ENCODE measurements around the gene FAM240B.

DNA sequence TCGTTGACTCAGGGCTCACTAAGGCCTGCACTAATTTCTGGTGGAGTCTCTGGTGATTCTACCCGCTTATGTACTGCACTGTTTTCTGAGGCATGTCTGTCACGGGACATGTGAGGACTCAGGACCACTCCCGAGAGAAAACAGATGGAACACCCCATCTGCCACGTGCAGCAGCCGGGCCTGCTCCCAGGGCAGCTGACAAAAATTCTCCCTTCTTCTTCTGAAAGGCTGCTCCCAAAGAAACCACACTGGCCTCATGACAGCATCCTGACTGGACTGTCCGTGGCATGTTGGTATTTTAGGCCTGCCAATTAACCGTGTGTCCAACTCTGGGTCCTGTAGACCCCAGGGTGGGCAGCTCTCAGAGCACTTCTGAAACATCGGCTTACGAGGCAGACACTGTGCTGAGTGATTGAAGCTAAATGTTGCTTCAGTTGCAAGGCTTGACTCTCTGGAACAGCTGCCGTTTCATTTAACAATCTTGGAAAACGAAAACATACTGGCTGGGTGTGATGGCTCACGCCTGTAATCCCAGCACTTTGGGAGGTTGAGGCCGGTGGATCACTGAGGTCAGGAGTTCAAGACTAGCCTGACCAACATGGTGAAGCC, 39.0 kb downstream of the FAM240B start:
- TF ChIP-seq, protein P1, sequence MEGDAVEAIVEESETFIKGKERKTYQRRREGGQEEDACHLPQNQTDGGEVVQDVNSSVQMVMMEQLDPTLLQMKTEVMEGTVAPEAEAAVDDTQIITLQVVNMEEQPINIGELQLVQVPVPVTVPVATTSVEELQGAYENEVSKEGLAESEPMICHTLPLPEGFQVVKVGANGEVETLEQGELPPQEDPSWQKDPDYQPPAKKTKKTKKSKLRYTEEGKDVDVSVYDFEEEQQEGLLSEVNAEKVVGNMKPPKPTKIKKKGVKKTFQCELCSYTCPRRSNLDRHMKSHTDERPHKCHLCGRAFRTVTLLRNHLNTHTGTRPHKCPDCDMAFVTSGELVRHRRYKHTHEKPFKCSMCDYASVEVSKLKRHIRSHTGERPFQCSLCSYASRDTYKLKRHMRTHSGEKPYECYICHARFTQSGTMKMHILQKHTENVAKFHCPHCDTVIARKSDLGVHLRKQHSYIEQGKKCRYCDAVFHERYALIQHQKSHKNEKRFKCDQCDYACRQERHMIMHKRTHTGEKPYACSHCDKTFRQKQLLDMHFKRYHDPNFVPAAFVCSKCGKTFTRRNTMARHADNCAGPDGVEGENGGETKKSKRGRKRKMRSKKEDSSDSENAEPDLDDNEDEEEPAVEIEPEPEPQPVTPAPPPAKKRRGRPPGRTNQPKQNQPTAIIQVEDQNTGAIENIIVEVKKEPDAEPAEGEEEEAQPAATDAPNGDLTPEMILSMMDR (conservative IDR thresholded peaks at IDR 0.05; ENCODE audit: low read depth, low read length): no peak
- TF ChIP-seq POLR2A (IDR thresholded peaks at IDR 0.05; ENCODE audit: low read depth, low read length) (no peak), RFX5 (IDR thresholded peaks at IDR 0.05; ENCODE audit: low read depth, low read length) (no peak), NFE2L2 (IDR thresholded peaks at IDR 0.05; ENCODE audit: low read depth, low read length) (no peak), CEBPB (IDR thresholded peaks at IDR 0.05; ENCODE audit: low read depth, low read length) (no peak), SMC3 (IDR thresholded peaks at IDR 0.05; ENCODE audit: low read depth, low read length) (no peak), MAZ (IDR thresholded peaks at IDR 0.05; ENCODE audit: borderline replicate concordance, low read depth, low read length) (no peak), MAFK (IDR thresholded peaks at IDR 0.05; ENCODE audit: low read depth, low read length) (no peak), MXI1 (IDR thresholded peaks at IDR 0.05; ENCODE audit: borderline replicate concordance, low read depth, low read length) (no peak), RCOR1 (IDR thresholded peaks at IDR 0.05; ENCODE audit: insufficient replicate concordance, low read length) (no peak), FOS (IDR thresholded peaks at IDR 0.05; ENCODE audit: low read depth, low read length) (no peak), RAD21 (IDR thresholded peaks at IDR 0.05; ENCODE audit: low read length) (no peak)
- TF ChIP-seq, protein P2, sequence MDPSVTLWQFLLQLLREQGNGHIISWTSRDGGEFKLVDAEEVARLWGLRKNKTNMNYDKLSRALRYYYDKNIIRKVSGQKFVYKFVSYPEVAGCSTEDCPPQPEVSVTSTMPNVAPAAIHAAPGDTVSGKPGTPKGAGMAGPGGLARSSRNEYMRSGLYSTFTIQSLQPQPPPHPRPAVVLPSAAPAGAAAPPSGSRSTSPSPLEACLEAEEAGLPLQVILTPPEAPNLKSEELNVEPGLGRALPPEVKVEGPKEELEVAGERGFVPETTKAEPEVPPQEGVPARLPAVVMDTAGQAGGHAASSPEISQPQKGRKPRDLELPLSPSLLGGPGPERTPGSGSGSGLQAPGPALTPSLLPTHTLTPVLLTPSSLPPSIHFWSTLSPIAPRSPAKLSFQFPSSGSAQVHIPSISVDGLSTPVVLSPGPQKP (IDR thresholded peaks at IDR 0.05; ENCODE audit: borderline replicate concordance, low read depth, low read length): no peak
- TF ChIP-seq, protein P3, sequence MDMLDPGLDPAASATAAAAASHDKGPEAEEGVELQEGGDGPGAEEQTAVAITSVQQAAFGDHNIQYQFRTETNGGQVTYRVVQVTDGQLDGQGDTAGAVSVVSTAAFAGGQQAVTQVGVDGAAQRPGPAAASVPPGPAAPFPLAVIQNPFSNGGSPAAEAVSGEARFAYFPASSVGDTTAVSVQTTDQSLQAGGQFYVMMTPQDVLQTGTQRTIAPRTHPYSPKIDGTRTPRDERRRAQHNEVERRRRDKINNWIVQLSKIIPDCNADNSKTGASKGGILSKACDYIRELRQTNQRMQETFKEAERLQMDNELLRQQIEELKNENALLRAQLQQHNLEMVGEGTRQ (IDR thresholded peaks at IDR 0.05; ENCODE audit: low read depth, low read length): no peak
